Hematopoietic multipotent progenitor cell (in vitro differentiated cells): ENCODE data around the gene KRTAP10-2. TPM values are rescaled to one million over a fixed set of nuclear protein-coding genes. Genes with fewer than 3 reads are reported as not detected.

ENCODE experiments used
- DNase-seq, 3 donors: peaks; one replicate each; pipeline ENCODE4 v3.0.0-alpha.2; 2011 to 2015; ENCODE audit warnings: low read depth in 2 of 3, low spot score in 2 of 3
- total RNA-seq: library from RNA; depleted of rRNA; stranded (reverse); fragments of >200 nt; gene quantifications from one replicate; pipeline ENCODE4 v1.2.3, GENCODE V29; 2012

KRTAP10-2 gene
- total RNA-seq, 1 donor: not detected

- no peak for DNase-seq
Observed at GRCh38 chr21:44515359-44516165, 35.7 kb downstream of the KRTAP10-2 start.

- DNase-seq: no peak
Observed at GRCh38 chr21:44514746-44515358, 36.5 kb downstream of the KRTAP10-2 start.

DNA sequence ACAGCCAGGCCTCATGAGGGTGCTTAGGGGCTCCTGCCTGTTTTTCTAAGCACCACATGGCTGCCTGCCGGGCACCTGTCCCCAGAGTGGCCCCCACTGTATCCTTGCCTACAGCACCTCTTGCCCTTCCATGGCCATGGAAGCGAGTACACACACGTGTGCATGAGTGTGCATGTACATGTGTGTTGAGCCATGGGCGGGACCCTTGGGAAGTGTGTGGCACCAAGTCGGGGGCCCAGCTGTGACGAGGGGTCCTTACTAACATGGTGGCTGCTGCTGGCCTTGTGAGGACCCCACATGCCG lies 37.1 kb downstream of the KRTAP10-2 start:
- no peak for DNase-seq

- no peak for DNase-seq
Observed at GRCh38 chr21:44513389-44514217, 37.7 kb downstream of the KRTAP10-2 start.

DNA sequence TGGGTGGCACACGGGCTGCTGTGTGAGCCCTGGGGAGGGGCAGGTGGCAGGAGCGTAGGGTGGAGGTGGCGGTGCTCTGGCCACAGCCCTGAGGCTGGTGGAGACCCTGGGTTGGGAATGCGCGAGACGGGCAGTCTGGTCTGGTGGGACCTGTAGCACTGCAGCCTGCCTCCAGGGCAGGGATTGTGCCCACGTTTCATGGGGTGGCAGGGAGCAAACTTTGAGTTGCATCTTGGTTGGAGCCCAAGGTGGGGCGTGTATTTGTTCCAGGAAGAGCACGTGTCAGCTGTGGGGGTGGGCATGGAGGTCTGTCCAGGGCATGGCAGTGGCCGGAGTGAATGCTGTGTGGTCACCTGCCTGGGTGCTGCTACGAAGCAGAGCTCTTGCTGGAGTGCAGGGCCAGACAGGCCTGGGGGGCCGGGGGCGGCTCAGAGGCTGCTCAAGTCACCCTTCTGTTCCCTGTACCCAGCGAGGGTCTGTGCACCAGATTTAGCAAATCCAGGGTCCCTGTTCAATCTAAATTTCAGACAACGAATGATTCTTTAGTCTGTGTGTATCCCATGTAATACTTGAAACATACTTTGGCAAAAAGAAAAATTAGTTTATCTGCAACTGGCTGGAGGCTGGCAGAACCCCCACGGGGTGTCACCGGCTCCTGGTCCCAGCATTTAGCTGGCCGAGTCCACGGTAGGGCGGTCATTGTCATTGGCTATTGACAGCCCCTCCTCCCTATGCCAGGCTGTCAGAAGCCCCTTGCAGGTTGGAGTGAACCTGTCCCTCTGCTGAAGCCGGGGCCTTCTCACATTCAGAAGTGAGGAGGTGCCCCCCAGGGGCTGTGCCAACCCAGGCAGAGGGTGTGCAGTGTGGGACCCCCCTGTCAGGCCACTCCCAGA lies 38.6 kb downstream of the KRTAP10-2 start:
- DNase-seq: no peak

GRCh38 chr21:44511938-44512275 lies 39.4 kb downstream of the KRTAP10-2 start:
- no peak for DNase-seq

DNA sequence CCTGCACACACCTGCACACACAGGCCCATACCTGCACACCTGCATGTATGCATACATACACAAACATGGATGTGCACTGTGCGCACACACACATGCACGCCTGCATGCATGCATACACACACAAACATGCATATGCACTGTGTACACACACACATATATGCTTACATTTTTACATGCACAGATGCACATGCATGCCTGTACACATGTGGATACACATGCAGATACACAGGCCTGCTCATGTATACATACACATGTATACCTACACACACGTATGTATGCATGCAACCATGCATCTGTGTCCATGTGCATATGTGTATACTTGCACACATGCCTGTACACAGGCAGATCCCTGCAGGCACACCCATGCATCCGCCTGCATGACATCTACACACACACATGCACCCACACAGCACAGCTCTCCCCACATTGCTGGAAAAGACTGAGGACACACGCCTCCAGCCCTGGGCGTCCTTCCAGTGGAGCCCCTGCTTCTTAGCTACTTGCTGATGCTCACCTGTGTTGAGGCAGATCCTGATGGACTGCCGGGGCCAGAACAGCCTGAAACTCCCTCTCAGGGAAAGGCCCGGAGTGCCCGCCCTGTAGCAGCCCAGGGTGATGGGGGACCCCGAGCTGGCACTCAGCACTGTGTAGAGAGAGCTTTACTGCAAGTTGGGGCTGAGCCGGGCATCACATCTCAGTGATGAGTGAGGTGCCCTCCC lies 39.9 kb downstream of the KRTAP10-2 start:
- no peak for DNase-seq

DNA sequence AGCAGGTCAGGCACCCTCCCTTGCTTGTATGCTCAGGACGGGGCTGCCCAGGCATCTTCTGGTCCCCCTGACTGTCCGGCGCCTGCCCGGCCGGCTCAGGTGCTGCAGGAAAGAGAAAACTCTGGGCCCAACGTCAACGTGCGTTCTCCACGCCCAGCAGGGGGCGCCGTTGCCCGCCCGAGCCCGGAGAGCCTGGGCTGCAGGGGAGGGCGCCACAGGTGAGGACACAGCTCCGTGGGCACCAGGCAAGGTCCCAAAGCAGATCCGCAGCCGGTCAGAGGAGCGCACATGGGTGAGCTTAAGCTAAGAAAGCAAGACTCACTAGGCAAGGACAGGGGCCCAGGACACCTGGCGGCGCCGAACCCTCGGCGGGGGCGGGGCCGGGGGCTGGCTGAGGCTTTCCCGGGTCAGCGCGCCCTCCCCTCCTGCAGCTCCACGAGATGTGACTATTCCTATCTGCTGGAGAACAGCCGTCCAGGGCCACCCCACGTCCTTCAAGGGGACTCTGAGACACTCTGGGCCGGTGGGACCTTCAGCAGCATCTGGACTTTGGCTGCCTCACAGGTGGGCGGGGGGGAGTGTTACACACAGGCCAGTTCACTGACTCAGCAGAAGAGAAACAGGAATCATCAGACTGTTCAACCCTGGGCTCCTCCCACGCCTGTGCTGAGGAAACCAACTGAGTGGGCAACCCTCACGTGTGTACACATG lies 40.6 kb downstream of the KRTAP10-2 start:
- peak; percentile 60 to 80 (median 76) for DNase-seq

GRCh38 chr21:44510109-44510507 lies 41.2 kb downstream of the KRTAP10-2 start:
- no peak for DNase-seq

GRCh38 chr21:44509539-44509938 lies 41.8 kb downstream of the KRTAP10-2 start:
- no peak for DNase-seq

GRCh38 chr21:44508711-44509445 lies 42.4 kb downstream of the KRTAP10-2 start:
- DNase-seq: no peak

DNA sequence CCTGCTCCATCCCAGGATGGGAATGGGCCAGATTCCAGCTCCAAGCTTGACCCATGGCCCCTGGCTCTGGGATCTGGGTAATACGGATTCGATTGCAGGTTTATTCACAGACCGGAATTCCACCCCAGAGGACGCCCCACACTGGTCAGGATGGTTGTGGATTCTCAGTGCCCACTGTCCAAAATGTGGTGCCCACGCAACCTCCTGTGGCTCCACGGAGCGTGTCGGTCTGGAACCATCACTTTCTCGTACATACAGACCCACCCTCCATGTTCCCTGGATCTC lies 42.9 kb downstream of the KRTAP10-2 start:
- DNase-seq: no peak

GRCh38 chr21:44507673-44508425 lies 43.5 kb downstream of the KRTAP10-2 start:
- no peak for DNase-seq

DNA sequence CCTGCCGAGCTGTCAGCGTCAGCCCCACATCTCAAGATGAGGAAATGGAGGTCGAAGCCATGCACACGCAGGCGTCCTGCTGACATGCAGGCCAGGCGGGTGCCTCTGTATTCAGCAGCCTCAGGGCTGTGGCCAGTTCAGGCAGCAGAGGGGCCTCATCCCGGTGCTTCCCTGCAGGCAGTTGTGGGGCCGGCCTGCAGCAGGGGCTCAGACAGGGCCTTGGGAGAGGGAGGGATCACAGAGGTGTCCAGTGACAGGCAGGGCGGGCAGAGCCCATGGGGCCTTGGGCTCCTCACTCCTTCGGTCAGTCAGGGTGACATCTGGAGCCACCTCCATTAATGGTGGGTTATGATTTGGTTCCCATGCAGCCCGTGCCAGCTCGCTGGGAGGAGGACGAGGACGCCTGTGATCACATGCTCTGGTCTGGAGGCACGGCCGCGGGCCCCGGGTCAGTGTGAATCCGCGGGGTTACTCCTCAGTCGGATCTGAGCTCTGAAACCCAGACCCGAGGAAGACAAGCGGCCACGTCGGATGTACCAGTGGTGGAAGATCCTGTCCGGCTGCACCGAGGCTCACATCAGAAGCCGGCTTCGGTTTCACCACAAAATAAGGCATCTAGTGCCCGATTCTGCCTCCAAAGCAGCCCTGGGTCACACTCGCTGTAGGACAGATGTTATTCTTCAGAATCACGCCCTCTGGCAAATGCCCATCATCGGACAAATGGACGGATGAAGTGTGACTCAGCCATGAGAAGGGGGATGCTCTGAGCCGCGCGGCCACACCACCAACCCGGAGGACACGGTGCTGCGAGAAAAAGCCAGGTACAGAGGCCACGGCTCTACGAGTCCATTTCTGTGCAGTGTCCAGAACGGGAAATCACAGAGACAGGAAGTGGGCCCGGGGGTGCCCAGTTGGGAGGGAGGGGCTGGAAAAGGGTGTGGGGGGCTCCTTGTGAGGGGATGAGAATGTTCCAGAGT lies 44.7 kb downstream of the KRTAP10-2 start:
- DNase-seq: no peak

DNA sequence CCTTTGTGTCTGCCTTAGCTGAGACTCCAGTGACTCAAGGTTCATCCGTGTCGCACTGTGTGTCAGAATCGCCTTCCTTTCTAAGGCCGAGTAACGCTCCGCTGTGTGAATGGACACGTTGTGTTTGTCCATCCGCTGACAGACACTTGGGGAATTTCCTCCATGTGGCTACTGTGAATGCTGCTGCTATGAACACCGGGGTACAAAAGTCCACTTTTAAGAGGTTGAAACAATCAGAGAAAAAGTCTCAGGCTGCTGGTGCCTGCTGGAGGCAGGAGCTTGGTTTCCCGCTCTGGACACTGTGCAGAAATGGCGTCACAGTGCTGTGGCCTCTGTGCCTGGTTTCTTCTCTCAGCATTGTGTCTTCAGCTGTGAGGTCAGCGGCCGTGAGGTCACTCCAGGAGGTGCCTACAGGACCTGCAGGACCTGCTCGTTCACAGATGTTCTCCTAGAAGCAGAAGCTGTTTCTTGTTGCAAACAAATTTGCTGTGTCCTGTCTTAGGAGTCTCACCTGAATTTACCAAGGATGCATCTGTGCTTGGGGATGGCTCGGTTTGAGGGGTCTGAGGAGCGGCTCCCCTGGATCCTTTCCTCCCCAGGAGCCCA lies 45.5 kb downstream of the KRTAP10-2 start:
- DNase-seq: no peak

GRCh38 chr21:44503901-44504399 lies 47.4 kb downstream of the KRTAP10-2 start:
- DNase-seq: no peak
